HTR-8/SVneo (cell line): ENCODE data around the gene TTC9B.
"Not testable (repeated sequence)": the region's sequence is repeated elsewhere in the genome, so short reads cannot be mapped to it uniquely, and the experiment has no call there.

Experiments used
- DNase-seq: peaks from one replicate; pipeline ENCODE4 v3.0.0; 2011; ENCODE audit warnings: low spot score, mixed read lengths; ENCODE audit not compliant: insufficient read length
- FAIRE-seq: peaks from 2 replicates; lab custom pipeline; 2011; peaks lifted over from hg19 to GRCh38; lab: Jason Lieb, UNC

Gene TTC9B

GRCh38 chr19:40234429-40235237, 16.4 kb upstream of the TTC9B start:
- DNase-seq (no peak), FAIRE-seq (peak; percentile 4)

GRCh38 chr19:40233811-40234389, 15.7 kb upstream of the TTC9B start:
- no peak for DNase-seq
- no peak for FAIRE-seq

- no peak for FAIRE-seq
- no peak for DNase-seq
Observed at GRCh38 chr19:40232949-40233810, 15.0 kb upstream of the TTC9B start.

DNA sequence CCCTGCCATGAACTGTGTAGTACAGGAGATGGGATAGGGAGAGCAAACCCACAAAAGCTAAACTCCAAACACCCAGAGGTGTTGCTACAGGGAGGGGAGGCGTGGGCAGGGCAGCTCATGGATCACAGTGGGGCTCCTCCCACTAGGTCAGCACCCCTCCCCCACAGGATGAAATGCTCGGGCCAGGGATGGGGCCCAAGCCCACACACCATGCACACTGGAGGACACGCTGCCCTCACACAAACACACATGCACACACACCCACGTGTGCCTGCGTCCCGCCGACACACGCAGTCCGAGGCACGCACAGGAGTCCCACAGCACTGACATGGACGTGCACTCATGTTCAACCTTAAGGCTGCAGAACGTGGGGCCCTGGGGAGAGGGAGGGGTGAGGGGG, 14.3 kb upstream of the TTC9B start:
- no peak for FAIRE-seq
- no peak for DNase-seq

GRCh38 chr19:40231544-40232424, 13.6 kb upstream of the TTC9B start:
- no peak for FAIRE-seq
- DNase-seq = no peak

- FAIRE-seq = no peak
- no peak for DNase-seq
Observed at GRCh38 chr19:40231057-40231456, 12.9 kb upstream of the TTC9B start.

DNA sequence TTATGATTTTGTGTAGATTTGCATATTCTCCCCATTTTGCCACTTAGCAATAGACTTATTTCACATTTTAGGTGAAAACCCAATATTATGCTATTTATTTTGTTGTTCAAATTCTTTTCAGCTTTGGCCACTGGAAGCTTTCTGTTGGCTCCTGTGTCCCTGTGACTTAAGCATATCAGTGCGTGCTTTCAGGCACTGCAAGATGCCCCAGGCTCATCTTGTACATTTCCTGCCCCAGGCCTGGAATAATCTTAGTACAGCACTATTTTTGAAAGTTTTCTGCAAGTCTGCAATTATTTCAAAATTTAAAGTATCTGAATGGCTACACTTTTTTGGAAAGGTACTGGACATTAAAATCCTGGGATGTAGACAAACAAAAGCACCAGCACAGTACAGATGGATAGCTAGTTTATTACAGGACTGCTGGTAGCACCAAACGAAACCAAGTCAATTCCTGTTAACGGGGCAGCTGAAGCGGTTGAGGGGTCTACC, 11.8 kb upstream of the TTC9B start:
- no peak for DNase-seq
- no peak for FAIRE-seq

DNA sequence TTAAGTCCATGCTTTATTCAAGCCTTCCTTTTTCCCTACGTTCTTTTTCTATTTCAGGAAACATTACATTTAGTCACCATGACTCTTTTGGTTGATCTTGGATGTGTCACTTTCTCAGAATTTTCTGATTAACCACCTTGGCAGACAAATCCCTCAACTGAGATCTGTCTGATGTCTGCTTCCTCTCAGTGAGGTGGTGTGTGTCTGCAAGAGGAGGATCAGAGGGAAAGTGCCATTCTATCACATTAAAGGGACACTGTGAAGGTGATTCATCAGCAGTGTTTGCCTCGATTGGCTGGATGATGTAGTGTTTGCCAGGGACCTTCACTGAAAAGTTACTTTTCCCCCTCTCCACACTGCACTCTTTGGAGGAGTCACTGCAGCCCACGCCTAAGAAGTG, 11.3 kb upstream of the TTC9B start:
- DNase-seq (no peak), FAIRE-seq (no peak)

DNA sequence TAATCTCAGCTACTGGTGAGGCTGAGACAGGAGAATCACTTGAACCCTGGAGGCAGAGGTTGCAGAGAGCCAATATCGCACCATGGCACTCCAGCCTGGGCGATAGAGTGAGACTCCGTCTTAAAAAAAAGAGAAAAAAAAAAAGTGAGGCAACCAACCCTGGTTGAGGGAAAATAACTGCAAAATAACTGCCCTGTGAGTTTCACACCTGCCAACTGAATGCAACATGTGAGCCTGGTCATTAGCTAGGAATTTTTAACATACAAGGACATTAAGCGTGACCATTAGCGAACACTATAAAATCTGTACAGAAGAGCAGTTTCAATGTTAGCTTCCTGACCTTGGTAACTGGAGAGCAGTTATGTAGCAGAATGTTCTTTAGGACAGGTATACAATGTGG, 10.7 kb upstream of the TTC9B start:
- DNase-seq (no peak), FAIRE-seq (no peak)

DNA sequence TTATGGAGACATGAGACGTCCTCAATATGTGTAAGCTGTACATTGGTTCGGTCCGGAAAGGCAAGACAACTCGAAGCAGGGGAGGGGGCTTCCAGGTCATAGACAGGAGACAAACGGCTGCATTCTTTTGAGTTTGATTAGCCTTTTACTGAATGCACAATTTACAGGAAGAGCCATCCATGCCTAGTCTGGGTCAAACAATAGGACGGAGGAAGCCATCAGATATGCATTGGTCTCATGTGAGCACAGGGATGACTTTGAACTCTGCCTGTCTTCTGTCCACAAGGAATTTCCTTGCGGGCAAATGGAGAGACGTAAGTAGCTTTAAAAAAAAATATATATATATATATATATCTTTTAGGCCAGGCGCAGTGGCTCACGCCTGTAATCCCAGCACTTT, 10.2 kb upstream of the TTC9B start:
- FAIRE-seq = no peak
- no peak for DNase-seq

DNA sequence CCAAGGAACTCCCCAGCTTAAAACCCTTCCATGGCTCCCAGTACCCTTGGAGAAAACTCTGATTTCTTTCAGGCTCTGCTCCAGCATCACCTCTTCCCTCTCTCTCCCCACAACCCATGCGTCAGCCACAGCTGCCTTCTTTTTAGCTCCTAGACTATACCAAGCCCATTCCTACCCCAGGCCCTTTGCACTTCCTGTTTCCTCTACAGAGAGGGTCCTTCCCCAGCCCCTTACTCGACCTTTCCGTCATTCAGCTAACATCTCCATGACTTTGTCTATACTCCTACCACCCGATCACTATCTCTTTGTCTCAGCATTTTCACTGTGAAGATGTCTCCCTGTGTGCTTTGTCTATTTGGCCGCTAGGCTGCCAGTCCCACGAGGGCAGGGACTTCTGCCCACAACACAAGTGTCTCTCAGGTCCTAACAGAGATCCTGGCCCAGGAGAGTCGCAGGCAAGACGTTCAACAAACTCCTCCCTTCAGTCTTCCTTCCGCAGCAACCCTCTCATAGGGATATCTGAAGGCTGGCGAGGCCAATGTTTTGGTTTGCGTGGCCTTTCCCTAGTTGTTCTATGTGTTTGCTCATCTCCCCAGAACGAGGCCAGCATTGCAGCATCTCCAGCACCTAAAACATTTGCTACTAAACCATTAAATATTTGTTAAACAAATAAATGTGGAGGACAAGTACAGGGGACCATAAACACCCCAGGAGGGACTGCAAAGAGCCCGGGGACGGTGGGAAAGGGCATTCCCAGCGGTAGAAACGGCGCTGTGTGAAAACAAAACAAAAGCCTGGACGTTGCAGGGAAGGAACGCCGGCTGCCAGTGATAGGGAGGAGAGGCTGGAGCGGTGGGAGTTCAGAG, 7.5 kb upstream of the TTC9B start:
- FAIRE-seq (no peak), DNase-seq (no peak)

GRCh38 chr19:40224342-40225150, 6.4 kb upstream of the TTC9B start:
- no peak for FAIRE-seq
- no peak for DNase-seq

DNA sequence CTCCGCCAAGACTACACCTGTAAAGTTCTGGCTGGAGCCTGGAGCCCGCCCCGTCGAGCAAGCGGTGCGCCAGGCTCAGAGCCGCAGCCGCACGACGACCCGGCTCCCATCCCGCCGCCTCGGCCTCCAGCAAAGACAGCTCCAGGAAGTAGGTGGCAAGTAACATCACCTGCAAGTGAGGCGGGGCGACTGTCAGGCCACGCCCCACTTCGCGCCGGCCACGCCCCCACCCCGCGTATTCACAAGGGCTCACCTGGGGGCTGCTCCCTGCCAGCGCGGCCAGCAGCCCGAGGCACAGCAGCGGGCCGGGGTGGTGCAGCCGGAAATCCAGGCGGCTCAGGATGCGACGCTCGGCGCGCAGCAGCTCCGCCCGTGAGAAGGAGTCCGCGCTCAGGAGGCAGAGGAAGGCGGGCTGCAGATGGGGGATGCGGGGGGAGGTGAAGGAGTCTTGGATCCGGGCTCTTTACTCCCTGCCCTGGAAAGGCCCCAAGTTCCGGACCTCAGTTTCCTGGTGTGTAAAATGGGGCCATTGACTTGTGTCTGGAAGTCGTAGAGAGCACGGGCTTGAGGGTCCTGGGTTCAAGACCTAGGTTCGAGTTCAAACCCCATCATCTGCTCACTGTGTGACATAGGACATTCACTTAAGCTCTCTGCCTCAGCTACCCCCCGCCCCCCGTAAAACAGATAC, 5.1 kb upstream of the TTC9B start:
- DNase-seq (no peak), FAIRE-seq (no peak)

DNA sequence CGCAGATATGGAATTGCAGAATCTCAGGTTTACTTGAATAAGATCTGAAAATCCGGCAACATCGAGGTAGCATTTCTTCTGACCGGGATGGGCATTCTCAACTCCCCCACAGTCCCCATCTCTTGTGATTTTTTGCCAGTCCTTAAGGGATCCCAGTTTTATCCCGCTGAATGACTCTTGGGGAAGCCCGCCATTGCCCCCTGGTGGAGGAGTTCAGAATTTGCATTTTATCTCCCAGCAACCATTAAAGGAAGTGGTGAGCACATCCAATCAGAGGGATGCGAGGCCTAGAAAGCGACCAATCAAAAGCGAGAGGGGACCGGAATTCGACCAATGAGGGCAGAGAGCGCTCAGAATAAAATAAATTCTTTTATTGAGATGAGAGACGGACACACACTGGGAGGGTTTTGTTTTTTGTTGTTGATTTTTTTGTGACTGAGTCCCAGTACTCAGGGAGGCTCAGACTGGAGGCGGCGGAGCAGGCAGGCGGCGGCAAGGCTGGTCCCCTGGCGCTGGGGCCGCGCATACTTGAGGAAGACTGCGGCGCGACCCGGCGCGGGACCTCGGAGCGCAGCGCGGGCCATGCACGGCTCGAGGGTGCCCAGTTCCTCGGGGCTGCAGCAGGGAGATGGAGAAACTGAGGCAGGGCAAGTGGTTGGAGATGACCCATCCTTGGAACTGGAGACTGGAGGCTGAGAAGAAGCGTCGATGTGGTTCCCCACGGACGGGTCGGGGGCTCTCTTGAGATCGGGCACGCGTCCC, 3.9 kb upstream of the TTC9B start:
- FAIRE-seq (no peak), DNase-seq (peak; percentile 96)

GRCh38 chr19:40220674-40221073, 2.5 kb upstream of the TTC9B start:
- DNase-seq = no peak
- no peak for FAIRE-seq

- DNase-seq = peak; percentile 74
- peak; percentile 68 for FAIRE-seq
Observed at GRCh38 chr19:40219721-40220276, 1.6 kb upstream of the TTC9B start.

GRCh38 chr19:40219029-40219428, 845 bp upstream of the TTC9B start:
- not testable (repeated sequence) for FAIRE-seq, DNase-seq
